GM12878 (cell line): ENCODE results near the gene F10. TPM values are rescaled to one million over a fixed set of nuclear protein-coding genes. Genes with fewer than 3 reads are reported as not detected.

Experiments used
- ATAC-seq: fragments of 200-7000 bp; cut with Tn5 transposase; 3 replicates; pipeline ENCODE4 v1.9.1; 2020; ENCODE audit warnings: mild to moderate bottlenecking, moderate library complexity
- BruUV-seq: library from RNA; stranded (reverse); fragments of 400-500 nt; replicated peaks from 2 replicates; lab custom pipeline; 2021; lab: Mats Ljungman, UMichigan
- CTCF ChIA-PET: fragments of 300-600 bp; sonication (Branson Sonifier 250); formaldehyde crosslinking; extraction: SDS; loops from one replicate; lab custom pipeline; 2021; ENCODE audit warnings: inconsistent platforms; lab: Yijun Ruan, JAX
- POLR2A ChIA-PET: fragments of 350-600 bp; formaldehyde crosslinking; extraction: SDS; loops from one replicate; lab custom pipeline; 2021; ENCODE audit warnings: inconsistent platforms; lab: Charles Lee
- RAD21 ChIA-PET: fragments of 300-600 bp; sonication (Branson Sonifier 250); formaldehyde crosslinking; loops from one replicate; lab custom pipeline; 2023; ENCODE audit warnings: antibody characterized with exemption; ENCODE audit not compliant: unreplicated experiment; lab: Charles Lee
- SMC1A ChIA-PET: fragments of 300-600 bp; sonication (Branson Sonifier 250); formaldehyde crosslinking; loops from one replicate; lab custom pipeline; 2023; ENCODE audit not compliant: unreplicated experiment, uncharacterized antibody; lab: Charles Lee
- DNase-seq: peaks from one replicate; pipeline ENCODE4 v3.0.0-alpha.2; 2011; ENCODE audit warnings: low read depth, low spot score
- FAIRE-seq: peaks from 3 replicates; lab custom pipeline; 2011; peaks lifted over from hg19 to GRCh38; lab: Jason Lieb, UNC
- H2AFZ ChIP-seq: 2 replicates; pipeline ENCODE4 v1.6.0; 2011; ENCODE audit warnings: low read depth, low read length, control low read depth; ENCODE audit not compliant: control insufficient read depth
- H3K27ac ChIP-seq: 2 replicates; pipeline ENCODE4 v1.5.1; 2011; ENCODE audit warnings: control low read depth; ENCODE audit not compliant: control insufficient read depth, insufficient read depth
- H3K27me3 ChIP-seq, 2 experiments: replicated peaks in 1 of 2; 2 replicates each; pipeline versions ENCODE4 v1.6.0 to v1.6.1; 2011; ENCODE audit warnings: low read length in 1 of 2; ENCODE audit not compliant: control insufficient read depth in 2 of 2, insufficient read depth in 2 of 2
- H3K36me3 ChIP-seq, 2 experiments: 2 replicates each; pipeline ENCODE4 v1.5.1; 2011; ENCODE audit warnings: low read length in 1 of 2; ENCODE audit not compliant: control insufficient read depth in 2 of 2, insufficient read depth in 2 of 2
- H3K4me1 ChIP-seq: 2 replicates; pipeline ENCODE4 v1.6.1; 2011; ENCODE audit warnings: mild to moderate bottlenecking, low read length, moderate library complexity, mixed read lengths; ENCODE audit not compliant: control insufficient read depth, insufficient read depth
- H3K4me2 ChIP-seq: 2 replicates; pipeline ENCODE4 v1.6.0; 2011; ENCODE audit warnings: control low read depth; ENCODE audit not compliant: control insufficient read depth, insufficient read depth
- H3K4me3 ChIP-seq: fragments of 200-600 bp; sonication (generic); 2 replicates; pipeline ENCODE4 v1.5.1; 2016
- H3K79me2 ChIP-seq: 2 replicates; pipeline ENCODE4 v1.6.0; 2011; ENCODE audit warnings: low read length; ENCODE audit not compliant: control insufficient read depth, insufficient read depth
- H3K9ac ChIP-seq: 2 replicates; pipeline ENCODE4 v1.8.0; 2011; ENCODE audit warnings: low read length, control low read depth, mixed read lengths; ENCODE audit not compliant: control insufficient read depth, insufficient read depth
- H3K9me3 ChIP-seq: replicated peaks from 3 replicates; pipeline ENCODE4 v1.5.1; 2011; ENCODE audit warnings: mild to moderate bottlenecking, low read length; ENCODE audit not compliant: control insufficient read depth, insufficient read depth
- H4K20me1 ChIP-seq: 2 replicates; pipeline ENCODE4 v1.6.0; 2011; ENCODE audit not compliant: control insufficient read depth, insufficient read depth
- CEBPB ChIP-seq, 2 experiments: fragments of 150-350 bp in 1 of 2; IDR thresholded peaks; 2 replicates each; pipeline ENCODE4 v1.6.1; 2012 to 2014; ENCODE audit warnings: low read depth in 2 of 2, low read length in 2 of 2, borderline replicate concordance in 1 of 2, inconsistent platforms in 1 of 2
- CHD2 ChIP-seq: IDR thresholded peaks from 2 replicates; pipeline ENCODE4 v1.6.1; 2011; ENCODE audit warnings: low read depth, low read length, improper control_type of control experiment, borderline replicate concordance
- EP300 ChIP-seq, 2 experiments: fragments of 150-350 bp in 1 of 2; IDR thresholded peaks; 2 replicates each; pipeline ENCODE4 v1.6.1; 2011 to 2012; ENCODE audit warnings: low read depth in 2 of 2, low read length in 2 of 2, borderline replicate concordance in 1 of 2, improper control_type of control experiment in 1 of 2, inconsistent platforms in 1 of 2; ENCODE audit not compliant: control insufficient read depth in 1 of 2
- MTA2 ChIP-seq: fragments of 450-650 bp; IDR thresholded peaks from 2 replicates; pipeline ENCODE4 v1.6.1; 2016; ENCODE audit warnings: low read depth, mild to moderate bottlenecking, moderate library complexity
- POLR2A ChIP-seq: IDR thresholded peaks from 2 replicates; pipeline ENCODE4 v1.6.1; 2011; ENCODE audit warnings: low read depth, mild to moderate bottlenecking, low read length
- POLR2AphosphoS5 ChIP-seq: IDR thresholded peaks from 2 replicates; pipeline ENCODE4 v1.6.1; 2011; ENCODE audit warnings: mild to moderate bottlenecking, low read length, inconsistent platforms
- POU2F2 ChIP-seq: IDR thresholded peaks from 3 replicates; pipeline ENCODE4 v1.6.1; 2011; ENCODE audit warnings: low read depth, mild to moderate bottlenecking, low read length, borderline replicate concordance
- RAD51 ChIP-seq: fragments of 450-650 bp; IDR thresholded peaks from 2 replicates; pipeline ENCODE4 v1.6.1; 2016; ENCODE audit warnings: moderate library complexity, mild to moderate bottlenecking, inconsistent platforms
- TAF1 ChIP-seq: IDR thresholded peaks from 2 replicates; pipeline ENCODE4 v1.6.1; 2011; ENCODE audit warnings: mild to moderate bottlenecking, low read depth, low read length, borderline replicate concordance
- WGBS: methylation state at CpG from one replicate; pipeline ENCODE4 v1.1.6; 2016; ENCODE audit warnings: low lambda C conversion rate; ENCODE audit not compliant: insufficient replicate concordance, insufficient coverage; ENCODE audit errors: missing lambda C conversion rate; 5-methylcytosine and 5-hydroxymethylcytosine counted together
- in situ Hi-C: fragments of 300-500 bp; cut with MboI; formaldehyde crosslinking; loops from 9 replicates; pipeline ENCODE4 v1.14.3; 2018; ENCODE audit warnings: mixed read lengths
- intact Hi-C: fragments of 100-400 bp; cut with micrococcal nuclease; formaldehyde crosslinking; loops from one replicate; pipeline ENCODE4 v1.14.2; 2022; ENCODE audit not compliant: unreplicated experiment
- polyA plus RNA-seq, 11 experiments: library from polyadenylated mRNA; depleted of rRNA in 4 of 11; unstranded in 6 of 11; stranded (reverse) in 5 of 11; fragments of >200 nt; fragmentation: Nextera tagmentation in 4 of 11; fragmentation: Illumina TruSeq in 1 of 11; extraction: Ambion mirVana in 4 of 11; extraction: Trizol in 1 of 11; gene quantifications; 1 replicate in 1 of 11; 2 replicates in 10 of 11; pipeline versions ENCODE4 v1.2.1 to v1.2.3, GENCODE V29; 2011 to 2016; ENCODE audit warnings: inconsistent platforms in 2 of 11, missing spikeins in 2 of 11, low read depth in 1 of 11
- total RNA-seq, 4 experiments: library from RNA; depleted of rRNA in 3 of 4; stranded (reverse); fragments of >200 nt in 3 of 4; fragmentation: Illumina TruSeq in 1 of 4; extraction: Trizol in 1 of 4; gene quantifications; 2 replicates each; pipeline versions ENCODE4 v1.2.1 to v1.2.3, GENCODE V29; 2013 to 2021
- TF ChIP-seq, protein P1 (sequence below): fragments of 450-650 bp; IDR thresholded peaks from 2 replicates; pipeline ENCODE4 v1.6.1; 2017; ENCODE audit warnings: mild to moderate bottlenecking, moderate library complexity
- TF ChIP-seq, protein P2 (sequence below): IDR thresholded peaks from 2 replicates; pipeline ENCODE4 v1.6.1; 2011; ENCODE audit warnings: borderline replicate concordance, low read depth, mild to moderate bottlenecking, moderate library complexity, mixed read lengths, low read length; ENCODE audit not compliant: insufficient read depth; ENCODE audit errors: extremely low read length

The F10 gene
- total and polyA plus RNA-seq, 10 of the 15 experiments (the other 5 are each of a cell fraction or from before 2014, with no cell fraction given), result not detected

GRCh38 chr13:113145496-113145895 is 22.9 kb downstream of the F10 start:
- Histone ChIP-seq H3K79me2 (no peaks in the 10 kb centered on the region), H3K27ac (no peak overlapping the region), H3K4me1 (no peaks in the 10 kb centered on the region), H3K9ac (no peak overlapping the region), H3K4me3 (no peak overlapping the region), H2AFZ (no peak overlapping the region), H3K27me3 (no peaks in the 10 kb centered on the region; a peak in 1 of 4 replicates), H3K36me3 (no peaks in the 10 kb centered on the region), H4K20me1 (no peaks in the 10 kb centered on the region), H3K9me3 (no peaks in the 10 kb centered on the region; the same call in 2 of the 3 replicates), H3K4me2 (no peak overlapping the region)
- ChIA-PET RAD21 (no interaction called here), POLR2A (interaction anchor here (0.6 kb wide), 1 partner anchor 47 kb away, joined by 3 read pairs; no protein-coding TSS in a partner anchor), SMC1A (no interaction called here), CTCF (no interaction called here)
- intact Hi-C loops, result no loop called here
- FAIRE-seq (no peak), ATAC-seq (no peak), DNase-seq (no peak)
- in situ Hi-C loops, result no loop called here
- TF ChIP-seq EP300 (IDR thresholded peaks at IDR 0.05; ENCODE audit: borderline replicate concordance in 1 of 2, control insufficient read depth in 1 of 2, low read depth in 2 of 2, low read length in 2 of 2) (no peak), POLR2A (no peak), CEBPB (IDR thresholded peaks at IDR 0.05; ENCODE audit: borderline replicate concordance in 1 of 2, low read depth in 2 of 2, low read length in 2 of 2) (no peak), CHD2 (no peak), POU2F2 (no peak), RAD51 (no peak), TAF1 (no peak), POLR2AphosphoS5 (no peak), MTA2 (no peak)
- TF ChIP-seq, protein P1, sequence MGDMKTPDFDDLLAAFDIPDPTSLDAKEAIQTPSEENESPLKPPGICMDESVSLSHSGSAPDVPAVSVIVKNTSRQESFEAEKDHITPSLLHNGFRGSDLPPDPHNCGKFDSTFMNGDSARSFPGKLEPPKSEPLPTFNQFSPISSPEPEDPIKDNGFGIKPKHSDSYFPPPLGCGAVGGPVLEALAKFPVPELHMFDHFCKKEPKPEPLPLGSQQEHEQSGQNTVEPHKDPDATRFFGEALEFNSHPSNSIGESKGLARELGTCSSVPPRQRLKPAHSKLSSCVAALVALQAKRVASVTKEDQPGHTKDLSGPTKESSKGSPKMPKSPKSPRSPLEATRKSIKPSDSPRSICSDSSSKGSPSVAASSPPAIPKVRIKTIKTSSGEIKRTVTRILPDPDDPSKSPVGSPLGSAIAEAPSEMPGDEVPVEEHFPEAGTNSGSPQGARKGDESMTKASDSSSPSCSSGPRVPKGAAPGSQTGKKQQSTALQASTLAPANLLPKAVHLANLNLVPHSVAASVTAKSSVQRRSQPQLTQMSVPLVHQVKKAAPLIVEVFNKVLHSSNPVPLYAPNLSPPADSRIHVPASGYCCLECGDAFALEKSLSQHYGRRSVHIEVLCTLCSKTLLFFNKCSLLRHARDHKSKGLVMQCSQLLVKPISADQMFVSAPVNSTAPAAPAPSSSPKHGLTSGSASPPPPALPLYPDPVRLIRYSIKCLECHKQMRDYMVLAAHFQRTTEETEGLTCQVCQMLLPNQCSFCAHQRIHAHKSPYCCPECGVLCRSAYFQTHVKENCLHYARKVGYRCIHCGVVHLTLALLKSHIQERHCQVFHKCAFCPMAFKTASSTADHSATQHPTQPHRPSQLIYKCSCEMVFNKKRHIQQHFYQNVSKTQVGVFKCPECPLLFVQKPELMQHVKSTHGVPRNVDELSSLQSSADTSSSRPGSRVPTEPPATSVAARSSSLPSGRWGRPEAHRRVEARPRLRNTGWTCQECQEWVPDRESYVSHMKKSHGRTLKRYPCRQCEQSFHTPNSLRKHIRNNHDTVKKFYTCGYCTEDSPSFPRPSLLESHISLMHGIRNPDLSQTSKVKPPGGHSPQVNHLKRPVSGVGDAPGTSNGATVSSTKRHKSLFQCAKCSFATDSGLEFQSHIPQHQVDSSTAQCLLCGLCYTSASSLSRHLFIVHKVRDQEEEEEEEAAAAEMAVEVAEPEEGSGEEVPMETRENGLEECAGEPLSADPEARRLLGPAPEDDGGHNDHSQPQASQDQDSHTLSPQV, result no peak
- TF ChIP-seq, protein P2, sequence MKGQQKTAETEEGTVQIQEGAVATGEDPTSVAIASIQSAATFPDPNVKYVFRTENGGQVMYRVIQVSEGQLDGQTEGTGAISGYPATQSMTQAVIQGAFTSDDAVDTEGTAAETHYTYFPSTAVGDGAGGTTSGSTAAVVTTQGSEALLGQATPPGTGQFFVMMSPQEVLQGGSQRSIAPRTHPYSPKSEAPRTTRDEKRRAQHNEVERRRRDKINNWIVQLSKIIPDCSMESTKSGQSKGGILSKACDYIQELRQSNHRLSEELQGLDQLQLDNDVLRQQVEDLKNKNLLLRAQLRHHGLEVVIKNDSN, result no peak
- 7% methylated on average over 12 of the region's 12 CpGs for WGBS
- no TSS peak for BruUV-seq
